Measurements from ENCODE around the gene CSH2.
A peak's percentile ranks its signal among the peaks of the same experiment; 100 is the strongest.
"Not testable (repeated sequence)": the region's sequence is repeated elsewhere in the genome, so short reads cannot be mapped to it uniquely, and the experiment has no call there.

CSH2 gene

DNA sequence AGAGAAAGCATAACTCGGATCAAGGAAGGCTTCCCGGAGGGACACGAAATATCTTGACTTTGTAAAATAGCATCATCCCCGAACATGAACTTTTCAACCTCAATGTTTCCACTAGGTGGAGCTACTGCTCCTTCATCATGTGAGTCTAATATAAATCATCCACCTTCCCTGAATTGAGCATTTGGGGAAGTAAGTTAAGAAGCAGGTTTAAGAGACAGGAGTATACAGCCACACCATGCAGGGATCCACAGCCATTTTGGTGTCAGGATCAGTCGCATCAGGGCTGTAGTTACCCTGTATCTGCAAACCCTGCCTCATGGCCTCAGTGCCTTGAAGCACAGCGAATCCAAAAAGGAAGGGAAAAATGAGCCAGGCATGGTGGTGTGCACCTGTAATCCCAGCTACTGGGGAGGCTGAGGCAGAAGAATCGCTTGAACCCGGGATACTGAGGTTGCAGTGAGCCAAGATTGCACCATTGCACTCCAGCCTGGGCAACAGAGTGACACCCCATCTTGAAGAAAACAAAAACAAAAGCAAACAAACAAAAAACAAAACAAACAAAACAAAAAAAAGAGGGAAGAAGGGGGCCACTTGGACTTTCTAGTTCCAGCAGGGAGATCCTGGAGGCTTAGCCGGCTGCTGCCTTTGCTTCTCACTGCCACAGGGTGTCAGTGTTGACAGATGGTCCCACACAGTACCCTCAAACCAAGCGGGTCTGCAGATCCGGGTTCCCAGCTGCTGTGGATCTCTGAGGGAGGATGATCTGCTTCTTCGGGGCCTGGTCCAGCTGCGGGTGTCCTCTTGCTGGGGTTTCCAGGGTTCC lies 15.8 kb upstream of the CSH2 start:
- not testable (repeated sequence) for H4K20me1 ChIP-seq (ENCODE audit: insufficient read depth, low read length); H3K79me2 ChIP-seq (ENCODE audit: insufficient read depth, low read length); H3K9me3 ChIP-seq (ENCODE audit: insufficient read depth, low read length, severe bottlenecking); H3K27me3 ChIP-seq (ENCODE audit: insufficient read depth, low read length, poor library complexity); H3K27ac ChIP-seq (ENCODE audit: low read length); H3K4me1 ChIP-seq (ENCODE audit: insufficient read depth, low read length); H3K36me3 ChIP-seq (ENCODE audit: insufficient read depth, low read length); H3K9ac ChIP-seq (ENCODE audit: low read depth, low read length); H3K4me2 ChIP-seq (ENCODE audit: insufficient read depth, low read length); H3K4me3 ChIP-seq (ENCODE audit: low read depth in 1 of 2, low read length in 2 of 2); H2AFZ ChIP-seq (ENCODE audit: low read depth, low read length)
- ATAC-seq (ENCODE audit: insufficient read depth, low read depth) (peak; percentile 95), DNase-seq (peak; percentile 52)
- TF ChIP-seq, protein P1, sequence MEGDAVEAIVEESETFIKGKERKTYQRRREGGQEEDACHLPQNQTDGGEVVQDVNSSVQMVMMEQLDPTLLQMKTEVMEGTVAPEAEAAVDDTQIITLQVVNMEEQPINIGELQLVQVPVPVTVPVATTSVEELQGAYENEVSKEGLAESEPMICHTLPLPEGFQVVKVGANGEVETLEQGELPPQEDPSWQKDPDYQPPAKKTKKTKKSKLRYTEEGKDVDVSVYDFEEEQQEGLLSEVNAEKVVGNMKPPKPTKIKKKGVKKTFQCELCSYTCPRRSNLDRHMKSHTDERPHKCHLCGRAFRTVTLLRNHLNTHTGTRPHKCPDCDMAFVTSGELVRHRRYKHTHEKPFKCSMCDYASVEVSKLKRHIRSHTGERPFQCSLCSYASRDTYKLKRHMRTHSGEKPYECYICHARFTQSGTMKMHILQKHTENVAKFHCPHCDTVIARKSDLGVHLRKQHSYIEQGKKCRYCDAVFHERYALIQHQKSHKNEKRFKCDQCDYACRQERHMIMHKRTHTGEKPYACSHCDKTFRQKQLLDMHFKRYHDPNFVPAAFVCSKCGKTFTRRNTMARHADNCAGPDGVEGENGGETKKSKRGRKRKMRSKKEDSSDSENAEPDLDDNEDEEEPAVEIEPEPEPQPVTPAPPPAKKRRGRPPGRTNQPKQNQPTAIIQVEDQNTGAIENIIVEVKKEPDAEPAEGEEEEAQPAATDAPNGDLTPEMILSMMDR (IDR thresholded peaks at IDR 0.05; ENCODE audit: borderline replicate concordance, extremely low read depth, low read length, poor library complexity, severe bottlenecking), result peak; percentile 61

- not testable (repeated sequence) for H3K27me3 ChIP-seq (ENCODE audit: insufficient read depth, low read length, poor library complexity); H4K20me1 ChIP-seq (ENCODE audit: insufficient read depth, low read length); H3K9me3 ChIP-seq (ENCODE audit: insufficient read depth, low read length, severe bottlenecking); H3K9ac ChIP-seq (ENCODE audit: low read depth, low read length); DNase-seq; ATAC-seq (ENCODE audit: insufficient read depth, low read depth); H3K4me1 ChIP-seq (ENCODE audit: insufficient read depth, low read length); H3K36me3 ChIP-seq (ENCODE audit: insufficient read depth, low read length); H3K4me3 ChIP-seq (ENCODE audit: low read depth in 1 of 2, low read length in 2 of 2); H2AFZ ChIP-seq (ENCODE audit: low read depth, low read length); H3K4me2 ChIP-seq (ENCODE audit: insufficient read depth, low read length); H3K79me2 ChIP-seq (ENCODE audit: insufficient read depth, low read length); H3K27ac ChIP-seq (ENCODE audit: low read length)
These were observed 11.6 kb upstream of the CSH2 start for GRCh38 chr17:63885119-63885518.

GRCh38 chr17:63882626-63883126 lies 9.2 kb upstream of the CSH2 start:
- not testable (repeated sequence) for H3K79me2 ChIP-seq (ENCODE audit: insufficient read depth, low read length); H3K27ac ChIP-seq (ENCODE audit: low read length); H3K4me2 ChIP-seq (ENCODE audit: insufficient read depth, low read length); H3K9me3 ChIP-seq (ENCODE audit: insufficient read depth, low read length, severe bottlenecking); H2AFZ ChIP-seq (ENCODE audit: low read depth, low read length); H3K36me3 ChIP-seq (ENCODE audit: insufficient read depth, low read length); H4K20me1 ChIP-seq (ENCODE audit: insufficient read depth, low read length); ATAC-seq (ENCODE audit: insufficient read depth, low read depth); H3K4me3 ChIP-seq (ENCODE audit: low read depth in 1 of 2, low read length in 2 of 2); H3K9ac ChIP-seq (ENCODE audit: low read depth, low read length); H3K4me1 ChIP-seq (ENCODE audit: insufficient read depth, low read length); H3K27me3 ChIP-seq (ENCODE audit: insufficient read depth, low read length, poor library complexity); DNase-seq

GRCh38 chr17:63881935-63882601 lies 8.6 kb upstream of the CSH2 start, which contains the start of gene GH2:
Gene GH2, minus strand, starts transcription at chr17:63881944. Its CDS starts 143 bp downstream, at chr17:63881801.
- Histone ChIP-seq H3K4me2 (ENCODE audit: insufficient read depth, low read length) (no peak within 1 kb of the TSS), H3K27me3 (ENCODE audit: insufficient read depth, low read length, poor library complexity) (no peaks in the 10 kb centered on the region), H4K20me1 (ENCODE audit: insufficient read depth, low read length) (no peaks in the 10 kb centered on the region), H3K9ac (ENCODE audit: low read depth, low read length) (no peak within 1 kb of the TSS), H3K4me1 (ENCODE audit: insufficient read depth, low read length) (no peaks in the 10 kb centered on the region), H3K36me3 (ENCODE audit: insufficient read depth, low read length) (no peaks in the 10 kb centered on the region), H3K79me2 (ENCODE audit: insufficient read depth, low read length) (no peaks in the 10 kb centered on the region), H3K9me3 (ENCODE audit: insufficient read depth, low read length, severe bottlenecking) (no peaks in the 10 kb centered on the region), H3K4me3 (ENCODE audit: low read depth in 1 of 2, low read length in 2 of 2) (no peak within 1 kb of the TSS), H3K27ac (ENCODE audit: low read length) (no peak within 1 kb of the TSS), H2AFZ (ENCODE audit: low read depth, low read length) (no peak within 1 kb of the TSS)
- peak; percentile 66 for DNase-seq
- ATAC-seq (ENCODE audit: insufficient read depth, low read depth), result peak; percentile 95
- TF ChIP-seq, protein P1 (IDR thresholded peaks at IDR 0.05; ENCODE audit: borderline replicate concordance, extremely low read depth, low read length, poor library complexity, severe bottlenecking), result peak; percentile 77
- no peak for TF ChIP-seq EZH2 (IDR thresholded peaks at IDR 0.05; ENCODE audit: borderline replicate concordance, low read depth, low read length, severe bottlenecking)

DNA sequence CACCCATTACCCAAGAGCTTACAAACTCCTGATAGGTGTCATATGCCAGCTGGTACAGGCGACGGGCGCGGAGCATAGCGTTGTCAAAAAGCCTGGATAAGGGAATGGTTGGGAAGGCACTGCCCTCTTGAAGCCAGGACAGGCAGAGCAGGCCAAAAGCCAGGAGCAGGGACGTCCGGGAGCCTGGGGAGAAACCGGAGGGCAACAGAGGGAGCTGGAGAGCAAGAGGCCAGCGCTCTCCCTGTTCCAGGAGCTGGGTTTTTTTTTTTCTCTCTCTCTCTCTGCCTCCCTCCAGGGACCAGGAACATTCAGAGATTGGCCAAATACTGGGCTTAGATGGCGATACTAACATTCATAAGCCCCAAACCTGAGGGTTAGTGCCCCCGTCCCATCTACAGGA lies 7.9 kb upstream of the CSH2 start:
- H3K27ac ChIP-seq (ENCODE audit: low read length); H3K27me3 ChIP-seq (ENCODE audit: insufficient read depth, low read length, poor library complexity); H2AFZ ChIP-seq (ENCODE audit: low read depth, low read length); H3K79me2 ChIP-seq (ENCODE audit: insufficient read depth, low read length); H3K9me3 ChIP-seq (ENCODE audit: insufficient read depth, low read length, severe bottlenecking); DNase-seq; H3K4me3 ChIP-seq (ENCODE audit: low read depth in 1 of 2, low read length in 2 of 2); H3K4me2 ChIP-seq (ENCODE audit: insufficient read depth, low read length); ATAC-seq (ENCODE audit: insufficient read depth, low read depth); H3K4me1 ChIP-seq (ENCODE audit: insufficient read depth, low read length); H3K9ac ChIP-seq (ENCODE audit: low read depth, low read length); H3K36me3 ChIP-seq (ENCODE audit: insufficient read depth, low read length); H4K20me1 ChIP-seq (ENCODE audit: insufficient read depth, low read length): not testable (repeated sequence)

Measured in DND-41 (cell line).